NCI-H128 (cell line): Measurements from ENCODE around the gene TNNT2.

Source experiments
- DNase-seq: peaks from one replicate; lab custom pipeline; 2025; ENCODE audit not compliant: unreplicated experiment; lab: John Stamatoyannopoulos, UW

Gene TNNT2

GRCh38 chr1:201320168-201320788, 57.2 kb downstream of the TNNT2 start:
- no peak for DNase-seq

DNA sequence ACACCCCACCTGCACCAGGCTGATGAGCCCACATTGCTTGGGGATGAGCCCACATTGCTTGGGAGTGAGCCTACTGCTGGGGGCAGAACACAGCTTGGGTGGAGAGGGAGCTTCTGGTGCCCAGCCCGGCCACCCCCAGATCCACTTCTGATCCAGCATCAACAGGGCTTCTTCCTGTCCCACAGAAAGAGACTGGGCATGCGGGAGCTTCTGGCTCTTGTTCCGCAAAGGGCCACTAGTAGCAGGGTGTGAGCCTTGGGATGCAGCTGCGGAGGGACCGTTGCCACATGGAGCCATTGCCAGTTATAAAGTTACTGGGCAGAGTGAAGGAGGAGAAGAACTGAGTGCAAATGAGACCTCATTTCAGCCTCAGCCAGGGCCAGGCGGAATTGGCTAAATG, 57.8 kb downstream of the TNNT2 start:
- no peak for DNase-seq

- no peak for DNase-seq
Observed at GRCh38 chr1:201318504-201319340, 58.8 kb downstream of the TNNT2 start.

GRCh38 chr1:201317551-201317950, 59.9 kb downstream of the TNNT2 start:
- DNase-seq: no peak

GRCh38 chr1:201316556-201316955, 60.9 kb downstream of the TNNT2 start:
- no peak for DNase-seq

- no peak for DNase-seq
Observed at GRCh38 chr1:201313086-201313485, 64.4 kb downstream of the TNNT2 start.

- DNase-seq: no peak
Observed at GRCh38 chr1:201312298-201312697, 65.2 kb downstream of the TNNT2 start.

- no peak for DNase-seq
Observed at GRCh38 chr1:201311356-201312011, 66.0 kb downstream of the TNNT2 start.

- DNase-seq: peak; percentile 6
Observed at GRCh38 chr1:201310986-201311355, 66.5 kb downstream of the TNNT2 start.

GRCh38 chr1:201310251-201310985, 67.1 kb downstream of the TNNT2 start:
- no peak for DNase-seq

- peak; percentile 68 for DNase-seq
Observed at GRCh38 chr1:201309416-201309815, 68.1 kb downstream of the TNNT2 start.
